ENCODE results near the gene ANGPT4. TPM values are rescaled to one million over a fixed set of nuclear protein-coding genes. Genes with fewer than 3 reads are reported as not detected.

The ANGPT4 gene
- total and polyA plus RNA-seq, 11 donors = 0.08 to 0.32 (median 0.15) TPM; not detected in 5

GRCh38 chr20:865440-865839 lies 50.7 kb downstream of the ANGPT4 start:
- Histone ChIP-seq H3K27me3 (no peaks in the 10 kb centered on the region), H3K36me3 (no peaks in the 10 kb centered on the region), H3K27ac (no peak overlapping the region), H3K9me3 (no peaks in the 10 kb centered on the region), H3K4me3 (no peak overlapping the region), H3K4me1 (no peaks in the 10 kb centered on the region)
- DNase-seq = no peak
- ATAC-seq = no peak
- intact Hi-C loops (cut with DNase I) = no loop called here
- TF ChIP-seq CTCF (IDR thresholded peaks at IDR 0.05) (no peak), POLR2A (IDR thresholded peaks at IDR 0.05) (no peak)
- WGBS, 4 donors = 91 to 100% (median 96%) methylated on average over 1 of the region's 1 CpG

- Histone ChIP-seq H3K36me3 (no peaks in the 10 kb centered on the region), H3K4me3 (no peak overlapping the region), H3K27me3 (no peaks in the 10 kb centered on the region), H3K4me1 (peaks cover 0 to 15% (median 0%) of the 10 kb centered on the region in 12 donors), H3K9me3 (no peaks in the 10 kb centered on the region), H3K27ac (no peak overlapping the region)
- WGBS, 4 donors = 97 to 100% (median 98%) methylated on average over 2 of the region's 2 CpGs
- TF ChIP-seq CTCF (IDR thresholded peaks at IDR 0.05) (no peak), POLR2A (IDR thresholded peaks at IDR 0.05) (no peak)
- no peak for DNase-seq
- intact Hi-C loops (cut with DNase I) = no loop called here
- ATAC-seq = no peak
Measured at GRCh38 chr20:860891-861290, 55.2 kb downstream of the ANGPT4 start.

DNA sequence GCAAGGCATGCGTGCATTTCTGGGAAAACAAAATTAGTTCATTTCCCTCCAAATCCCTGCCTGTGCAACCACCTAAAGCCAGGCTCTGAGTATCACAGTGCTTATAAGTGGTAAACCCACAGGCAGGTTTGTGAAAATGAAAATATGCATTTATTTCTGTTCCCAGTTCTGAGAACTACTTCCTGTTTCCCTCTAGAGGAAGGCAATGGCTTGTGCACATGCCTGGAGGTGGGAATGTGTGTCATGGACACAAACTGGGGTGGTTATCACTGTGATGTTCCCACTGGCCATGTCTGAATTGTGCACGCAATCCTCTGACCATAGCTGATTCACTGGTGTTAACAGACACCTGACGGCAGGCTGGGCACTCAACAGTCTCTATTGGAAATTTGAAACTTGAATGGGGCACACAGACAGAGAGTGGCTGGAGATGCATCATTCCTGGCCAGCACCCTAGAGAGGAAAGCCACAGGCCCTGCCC lies 56.3 kb downstream of the ANGPT4 start:
- no peaks in the 10 kb centered on the region for H3K36me3 ChIP-seq
- H3K27me3 ChIP-seq = no peaks in the 10 kb centered on the region
- H3K27ac ChIP-seq = no peak overlapping the region
- TF ChIP-seq POLR2A (IDR thresholded peaks at IDR 0.05) = no peak
- ATAC-seq (no peak), DNase-seq (no peak)
- H3K9me3 ChIP-seq = no peaks in the 10 kb centered on the region
- 49 to 60% (median 51%) methylated on average over 3 of the region's 3 CpGs for WGBS, 4 donors
- no peak overlapping the region for H3K4me3 ChIP-seq
- intact Hi-C loops (cut with DNase I) = no loop called here
- H3K4me1 ChIP-seq = peaks cover 0 to 24% (median 0%) of the 10 kb centered on the region in 12 donors

DNA sequence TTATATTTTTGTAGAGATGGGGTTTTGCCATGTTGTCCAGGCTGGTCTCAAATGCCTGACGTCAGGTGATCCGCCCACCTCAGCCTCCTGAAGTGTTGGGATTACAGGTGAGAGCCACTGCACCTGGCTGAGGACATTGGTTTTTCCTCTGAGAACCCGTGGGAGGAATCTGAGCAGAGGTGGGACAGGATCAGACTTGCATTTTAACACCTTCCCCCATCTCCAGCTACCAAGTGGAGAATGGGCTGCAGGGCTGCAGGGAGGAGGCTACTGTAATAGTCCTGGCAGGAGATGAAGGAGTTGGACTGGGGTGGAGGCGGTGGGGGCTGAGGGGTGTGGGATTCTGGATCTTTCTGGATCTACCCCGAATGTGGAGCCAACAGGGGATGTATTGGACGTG lies 58.1 kb downstream of the ANGPT4 start:
- DNase-seq = no peak
- no peak overlapping the region for H3K4me3 ChIP-seq
- WGBS, 4 donors = 80 to 89% (median 87%) methylated on average over 6 of the region's 6 CpGs
- TF ChIP-seq POLR2A (IDR thresholded peaks at IDR 0.05) (no peak), CTCF (IDR thresholded peaks at IDR 0.05) (no peak)
- no peak for ATAC-seq
- no peak overlapping the region for H3K27ac ChIP-seq
- no peaks in the 10 kb centered on the region for H3K27me3 ChIP-seq
- no peaks in the 10 kb centered on the region for H3K9me3 ChIP-seq
- intact Hi-C loops (cut with DNase I) = no loop called here
- H3K36me3 ChIP-seq = no peaks in the 10 kb centered on the region
- H3K4me1 ChIP-seq = peaks cover 0 to 24% (median 0%) of the 10 kb centered on the region in 12 donors

DNA sequence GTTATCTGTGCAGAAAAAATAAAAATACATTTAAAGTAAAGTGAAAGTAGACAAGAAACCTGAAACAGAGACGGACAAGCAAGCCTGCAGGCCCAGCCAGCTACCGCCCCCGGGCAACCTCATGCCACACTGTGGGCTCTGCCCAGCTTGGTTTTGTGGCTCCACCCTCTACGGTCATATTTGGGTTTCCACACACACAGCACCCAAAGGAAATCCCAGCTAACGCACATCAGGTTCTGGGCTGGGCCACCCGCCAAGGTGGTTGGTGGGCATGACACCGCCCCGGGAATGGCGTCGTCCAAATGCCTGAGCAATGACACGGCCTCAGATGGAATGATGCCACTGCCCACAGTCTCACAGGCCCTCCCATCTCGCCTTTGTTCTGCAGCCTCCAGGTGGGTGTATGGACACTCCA lies 59.8 kb downstream of the ANGPT4 start:
- ATAC-seq = no peak
- TF ChIP-seq CTCF (IDR thresholded peaks at IDR 0.05) (no peak), POLR2A (IDR thresholded peaks at IDR 0.05) (no peak)

More for the DNA sequence above, 59.8 kb downstream of the ANGPT4 start:
- intact Hi-C loops (cut with DNase I) = no loop called here
- 58 to 74% (median 69%) methylated on average over 12 of the region's 12 CpGs for WGBS, 4 donors
- Histone ChIP-seq H3K9me3 (no peaks in the 10 kb centered on the region), H3K36me3 (no peaks in the 10 kb centered on the region), H3K4me1 (peaks cover 0 to 24% (median 0%) of the 10 kb centered on the region in 12 donors), H3K27me3 (no peaks in the 10 kb centered on the region), H3K4me3 (no peak overlapping the region), H3K27ac (no peak overlapping the region)
- DNase-seq = no peak
